Endodermal cell (in vitro differentiated cells): ENCODE data around the gene VPS51. TPM values are rescaled to one million over a fixed set of nuclear protein-coding genes. Genes with fewer than 3 reads are reported as not detected.

Experiments
- DNase-seq: peaks from one replicate; pipeline ENCODE4 v3.0.0-alpha.2; 2017
- H3K27ac ChIP-seq: 2 replicates; pipeline ENCODE4 v1.5.1; 2013; ENCODE audit warnings: mild to moderate bottlenecking, low read depth, low read length, moderate library complexity
- H3K27me3 ChIP-seq: 2 replicates; pipeline ENCODE4 v1.6.1; 2013; ENCODE audit warnings: mild to moderate bottlenecking, low read length, moderate library complexity; ENCODE audit not compliant: insufficient read depth, control insufficient read depth, poor library complexity, severe bottlenecking
- H3K36me3 ChIP-seq: 2 replicates; pipeline ENCODE4 v1.7.0; 2013; ENCODE audit warnings: mild to moderate bottlenecking, low read length, moderate library complexity; ENCODE audit not compliant: control insufficient read depth, insufficient read depth
- H3K4me1 ChIP-seq: one replicate; pipeline ENCODE4 v1.7.0; 2013; ENCODE audit warnings: low read length; ENCODE audit not compliant: control insufficient read depth, insufficient read depth
- H3K4me3 ChIP-seq: 2 replicates; pipeline ENCODE4 v1.5.1; 2013; ENCODE audit warnings: mild to moderate bottlenecking, low read length, moderate library complexity
- H3K9ac ChIP-seq: 2 replicates; pipeline ENCODE4 v1.6.1; 2013; ENCODE audit warnings: mild to moderate bottlenecking, low read length, moderate library complexity; ENCODE audit not compliant: poor library complexity, severe bottlenecking; ENCODE audit errors: extremely low read depth
- H3K9me3 ChIP-seq: 2 replicates; pipeline ENCODE4 v1.6.1; 2013; ENCODE audit warnings: mild to moderate bottlenecking, low read length, moderate library complexity; ENCODE audit not compliant: control insufficient read depth
- H3K27ac Mint-ChIP-seq: 2 replicates; pipeline ENCODE4 v1.8.0; 2020; ENCODE audit warnings: mixed read lengths
- H3K27me3 Mint-ChIP-seq: 2 replicates; pipeline ENCODE4 v1.8.0; 2021; ENCODE audit warnings: mild to moderate bottlenecking, mixed read lengths; ENCODE audit not compliant: insufficient read depth
- H3K36me3 Mint-ChIP-seq: 2 replicates; pipeline ENCODE4 v1.8.0; 2020; ENCODE audit warnings: low read depth, mixed read lengths
- H3K4me1 Mint-ChIP-seq: 2 replicates; pipeline ENCODE4 v1.8.0; 2020; ENCODE audit warnings: mixed read lengths
- H3K4me3 Mint-ChIP-seq: 2 replicates; pipeline ENCODE4 v1.8.0; 2020; ENCODE audit warnings: mild to moderate bottlenecking, moderate library complexity, mixed read lengths
- H3K9me3 Mint-ChIP-seq: 2 replicates; pipeline ENCODE4 v1.8.0; 2020; ENCODE audit warnings: mild to moderate bottlenecking, mixed read lengths
- WGBS, 2 experiments: methylation state at CpG; one replicate each; pipeline versions ENCODE4 v1.1.5 to v1.1.7; 2013; ENCODE audit warnings: missing lambda C conversion rate in 2 of 2, mixed read lengths in 1 of 2; ENCODE audit not compliant: insufficient coverage in 1 of 2, insufficient read length in 1 of 2; 5-methylcytosine and 5-hydroxymethylcytosine counted together
- total RNA-seq, 2 donors: library from RNA; stranded (reverse); fragmentation: NEBNext Ultra II Directional in 1 of 2; extraction: Animal tissue kit (Norgen Biotek cat#: 25700) in 1 of 2; gene quantifications; 2 replicates in 1 of 2; 3 replicates in 1 of 2; pipeline ENCODE4 v1.2.1, GENCODE V29; 2021
- TF ChIP-seq, protein P1 (sequence below): fragments of 200-600 bp; sonication (generic); conservative IDR thresholded peaks from 2 replicates; pipeline ENCODE4 v1.5.0; 2021; ENCODE audit warnings: antibody characterized with exemption, mild to moderate bottlenecking

Gene VPS51
- total RNA-seq, 2 donors from 2014 or later, result 107 to 113 TPM

DNA sequence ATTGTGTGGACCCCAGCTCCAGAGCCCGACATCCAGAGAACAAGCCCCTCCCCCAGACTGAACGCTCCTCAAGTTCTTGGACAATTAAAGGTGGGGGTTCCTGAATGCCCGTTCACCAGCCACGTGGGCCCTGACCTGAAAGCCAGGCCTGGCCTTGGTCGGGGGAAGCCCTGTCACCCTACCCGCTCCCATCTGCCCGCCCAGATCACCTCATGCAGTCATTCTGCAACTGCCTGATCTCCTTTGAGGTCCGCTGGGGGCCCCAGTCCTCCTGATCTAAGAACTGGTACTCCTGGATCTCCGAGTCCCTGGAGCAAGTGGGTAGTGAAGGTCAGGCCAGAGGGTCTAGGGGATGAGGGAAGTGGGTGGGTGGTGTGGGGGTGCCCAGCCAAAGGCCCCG is 28.6 kb upstream of the VPS51 start:
- TF ChIP-seq, protein P1, sequence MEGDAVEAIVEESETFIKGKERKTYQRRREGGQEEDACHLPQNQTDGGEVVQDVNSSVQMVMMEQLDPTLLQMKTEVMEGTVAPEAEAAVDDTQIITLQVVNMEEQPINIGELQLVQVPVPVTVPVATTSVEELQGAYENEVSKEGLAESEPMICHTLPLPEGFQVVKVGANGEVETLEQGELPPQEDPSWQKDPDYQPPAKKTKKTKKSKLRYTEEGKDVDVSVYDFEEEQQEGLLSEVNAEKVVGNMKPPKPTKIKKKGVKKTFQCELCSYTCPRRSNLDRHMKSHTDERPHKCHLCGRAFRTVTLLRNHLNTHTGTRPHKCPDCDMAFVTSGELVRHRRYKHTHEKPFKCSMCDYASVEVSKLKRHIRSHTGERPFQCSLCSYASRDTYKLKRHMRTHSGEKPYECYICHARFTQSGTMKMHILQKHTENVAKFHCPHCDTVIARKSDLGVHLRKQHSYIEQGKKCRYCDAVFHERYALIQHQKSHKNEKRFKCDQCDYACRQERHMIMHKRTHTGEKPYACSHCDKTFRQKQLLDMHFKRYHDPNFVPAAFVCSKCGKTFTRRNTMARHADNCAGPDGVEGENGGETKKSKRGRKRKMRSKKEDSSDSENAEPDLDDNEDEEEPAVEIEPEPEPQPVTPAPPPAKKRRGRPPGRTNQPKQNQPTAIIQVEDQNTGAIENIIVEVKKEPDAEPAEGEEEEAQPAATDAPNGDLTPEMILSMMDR, result no peak
- H3K27me3 Mint-ChIP-seq, result no peaks in the 10 kb centered on the region
- H3K4me1 Mint-ChIP-seq, result peaks cover 1% of the 10 kb centered on the region
- Histone ChIP-seq H3K4me1 (peaks cover 4% of the 10 kb centered on the region), H3K9me3 (no peaks in the 10 kb centered on the region), H3K4me3 (no peak overlapping the region), H3K36me3 (no peaks in the 10 kb centered on the region), H3K9ac (no peak overlapping the region), H3K27me3 (no peaks in the 10 kb centered on the region), H3K27ac (no peak overlapping the region)
- H3K9me3 Mint-ChIP-seq, result no peaks in the 10 kb centered on the region
- no peak overlapping the region for H3K27ac Mint-ChIP-seq
- no peak overlapping the region for H3K4me3 Mint-ChIP-seq
- no peaks in the 10 kb centered on the region for H3K36me3 Mint-ChIP-seq
- 80 to 88% methylated on average over 1 to 10 of the region's 10 CpGs for WGBS, 2 experiments
- no peak for DNase-seq

DNA sequence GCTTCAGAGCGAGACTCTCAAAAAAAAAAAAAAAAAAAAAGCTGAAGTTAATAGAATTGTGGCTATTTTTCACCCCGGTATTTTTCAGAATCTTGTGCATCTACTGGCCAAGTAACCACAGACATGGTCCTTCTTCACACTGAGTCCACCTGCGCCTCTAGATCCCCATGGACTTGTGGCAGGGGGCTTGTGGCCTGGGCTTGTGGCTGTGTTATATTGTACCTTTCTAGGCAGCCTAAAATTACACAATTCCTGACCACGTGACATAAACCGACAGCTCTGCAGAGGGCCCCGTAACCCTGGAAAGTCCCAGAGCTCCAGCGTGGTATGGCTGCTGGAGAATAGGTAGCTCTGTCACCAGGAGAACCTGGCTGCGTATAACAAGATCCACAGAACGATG is 26.8 kb upstream of the VPS51 start:
- Histone ChIP-seq H3K27ac (no peak overlapping the region), H3K36me3 (no peaks in the 10 kb centered on the region), H3K27me3 (no peaks in the 10 kb centered on the region), H3K9ac (no peak overlapping the region), H3K4me3 (no peak overlapping the region), H3K9me3 (no peaks in the 10 kb centered on the region), H3K4me1 (peaks cover 4% of the 10 kb centered on the region)
- no peak overlapping the region for H3K27ac Mint-ChIP-seq
- no peaks in the 10 kb centered on the region for H3K27me3 Mint-ChIP-seq
- H3K4me1 Mint-ChIP-seq, result peaks cover 1% of the 10 kb centered on the region
- no peak for DNase-seq
- TF ChIP-seq, protein P1, result no peak
- H3K9me3 Mint-ChIP-seq, result no peaks in the 10 kb centered on the region
- WGBS, 2 experiments, result 85 to 91% methylated on average over 8 to 9 of the region's 9 CpGs
- H3K36me3 Mint-ChIP-seq, result no peaks in the 10 kb centered on the region
- H3K4me3 Mint-ChIP-seq, result no peak overlapping the region

DNA sequence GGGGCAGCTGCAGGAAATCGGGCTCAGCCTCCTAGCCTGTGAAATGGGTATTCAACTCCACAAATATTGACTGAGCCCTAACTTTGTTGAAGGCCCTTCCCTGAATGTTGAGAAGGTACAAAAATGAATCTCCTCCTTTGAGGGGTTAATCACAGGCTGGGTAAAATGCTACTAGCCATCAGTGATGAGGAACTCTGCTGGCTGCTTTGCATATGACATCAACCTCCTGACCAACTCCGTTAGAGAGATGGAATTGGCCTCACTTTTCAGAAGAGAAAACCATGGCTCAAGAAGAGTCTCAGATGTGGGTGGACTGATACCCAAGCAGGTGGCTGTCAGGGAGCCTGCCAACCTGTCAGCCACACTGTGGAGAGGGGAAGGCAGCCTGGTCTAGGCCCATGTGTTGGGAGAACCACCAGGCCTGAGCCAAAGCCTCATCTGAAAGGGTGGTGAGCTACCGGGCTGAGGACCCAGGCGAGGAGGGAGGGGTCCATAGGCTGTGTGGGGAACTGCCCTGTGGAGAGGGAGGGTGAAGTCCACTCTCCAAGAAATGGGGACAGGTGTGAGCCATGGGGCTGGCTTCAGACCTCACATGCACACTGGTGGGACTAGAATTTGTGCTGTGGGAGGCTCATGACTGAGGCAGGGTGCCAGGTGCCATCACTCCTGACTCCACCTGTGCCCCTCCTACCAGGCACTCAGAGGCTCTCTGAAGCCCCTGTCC is 23.9 kb upstream of the VPS51 start:
- no peaks in the 10 kb centered on the region for H3K9me3 ChIP-seq
- H3K36me3 ChIP-seq, result peaks cover 5% of the 10 kb centered on the region
- H3K27ac ChIP-seq, result no peak overlapping the region
- no peaks in the 10 kb centered on the region for H3K27me3 ChIP-seq
- H3K4me3 Mint-ChIP-seq, result no peak overlapping the region
- no peak overlapping the region for H3K9ac ChIP-seq
- no peak overlapping the region for H3K27ac Mint-ChIP-seq
- 77 to 81% methylated on average over 2 to 4 of the region's 4 CpGs for WGBS, 2 experiments
- peaks cover 1% of the 10 kb centered on the region for H3K4me1 ChIP-seq
- H3K4me1 Mint-ChIP-seq, result peaks cover 1% of the 10 kb centered on the region
- DNase-seq, result no peak
- no peaks in the 10 kb centered on the region for H3K9me3 Mint-ChIP-seq
- H3K36me3 Mint-ChIP-seq, result peaks cover 13% of the 10 kb centered on the region
- no peaks in the 10 kb centered on the region for H3K27me3 Mint-ChIP-seq
- no peak overlapping the region for H3K4me3 ChIP-seq
- TF ChIP-seq, protein P1, result no peak
